PFSK-1 (cell line): ENCODE data around the gene TMEM62.

ENCODE experiments used
- FOXP2 ChIP-seq: optimal IDR thresholded peaks from 2 replicates; pipeline ENCODE3; 2011; ENCODE audit warnings: borderline replicate concordance, control low read depth, inconsistent platforms; ENCODE audit not compliant: insufficient read depth; ENCODE audit errors: extremely low read length, extremely low read depth
- POLR2AphosphoS5 ChIP-seq: IDR thresholded peaks from 2 replicates; pipeline ENCODE4 v1.6.1; 2012; ENCODE audit warnings: low read depth, mild to moderate bottlenecking, control low read depth, low read length, moderate library complexity
- TAF1 ChIP-seq: IDR thresholded peaks from 2 replicates; pipeline ENCODE4 v1.6.1; 2012; ENCODE audit warnings: low read length, control low read depth, borderline replicate concordance; ENCODE audit not compliant: insufficient read depth

DNA sequence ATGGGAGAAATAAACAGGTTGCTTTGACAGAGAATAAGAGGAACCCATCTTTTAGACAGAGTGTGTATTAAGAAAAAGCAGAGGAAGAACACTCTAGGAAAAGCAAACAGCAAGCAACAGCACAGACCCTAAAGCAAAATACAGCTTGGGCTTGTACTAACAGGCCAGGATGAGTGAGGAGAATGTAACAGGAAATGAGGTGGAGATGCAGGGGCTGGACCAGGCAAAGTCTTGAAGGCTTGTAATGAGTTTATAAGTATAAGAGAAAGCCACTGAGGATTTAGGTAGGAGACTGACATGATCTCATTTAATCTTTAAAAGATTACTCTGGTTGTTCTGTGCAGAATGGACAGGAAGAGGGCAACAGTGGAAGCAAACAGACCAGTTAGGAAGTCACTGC lies 32.4 kb upstream of the TMEM62 start:
- no peak for TF ChIP-seq TAF1
- TF ChIP-seq POLR2AphosphoS5 = no peak
- no peak for TF ChIP-seq FOXP2
